Measurements from ENCODE around the gene UNK. TPM values are rescaled to one million over a fixed set of nuclear protein-coding genes. Genes with fewer than 3 reads are reported as not detected.

UNK gene
- total and polyA plus RNA-seq, 2 donors (not counting 1 experiment from before 2014, with no cell fraction given), result 35.5 to 70.3 TPM

DNA sequence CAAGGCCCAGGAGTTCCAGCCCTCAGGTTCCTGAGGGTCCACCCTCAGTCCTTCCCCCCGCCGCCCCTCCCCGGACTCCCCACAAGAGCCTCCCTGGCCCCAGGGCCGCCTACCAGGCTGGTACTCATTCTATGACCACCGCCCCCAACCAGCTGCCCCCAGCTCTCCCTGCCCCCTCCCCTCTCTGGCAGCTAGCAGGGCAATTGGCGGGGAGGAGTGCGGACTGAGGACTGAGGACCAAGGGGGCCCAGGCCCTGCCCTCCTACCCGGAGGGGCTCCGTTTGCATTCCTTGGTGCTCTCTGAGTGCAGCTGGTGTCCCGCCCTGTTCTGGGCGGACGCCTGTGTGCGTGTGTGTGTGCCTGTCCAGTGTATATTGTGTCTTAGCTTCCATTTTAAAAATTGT lies 40.5 kb downstream of the UNK start:
- Histone ChIP-seq H3K4me3 (ENCODE audit: control extremely low read depth in 1 of 5, extremely low read depth in 1 of 5, insufficient read depth in 1 of 5, low read depth in 2 of 5, low read length in 4 of 5) (no peak overlapping the region), H3K36me3 (replicated peaks in 1 of 2; ENCODE audit: control extremely low read depth in 1 of 2, control insufficient read depth in 1 of 2, extremely low read depth in 1 of 2, insufficient read depth in 2 of 2, low read length in 1 of 2) (peaks cover 0 to 52% of the 10 kb centered on the region in 2 experiments), H3K4me2 (replicated peaks; ENCODE audit: low read depth, low read length, poor library complexity, severe bottlenecking) (no peak overlapping the region), H3K9me3 (ENCODE audit: control extremely low read depth in 1 of 3, control insufficient read depth in 2 of 3, insufficient read depth in 1 of 3, low read length in 2 of 3) (no peaks in the 10 kb centered on the region), H3K79me2 (ENCODE audit: control insufficient read depth, insufficient read depth, low read length) (no peaks in the 10 kb centered on the region), H2AFZ (ENCODE audit: insufficient read depth, low read depth, low read length, poor library complexity, severe bottlenecking) (no peak overlapping the region), H3K27ac (ENCODE audit: low read length in 2 of 2) (no peak overlapping the region), H3K27me3 (replicated peaks in 1 of 4; ENCODE audit: control extremely low read depth in 1 of 4, control insufficient read depth in 3 of 4, insufficient read depth in 4 of 4, low read length in 3 of 4) (no peaks in the 10 kb centered on the region), H3K4me1 (ENCODE audit: control insufficient read depth in 2 of 2, insufficient read depth in 2 of 2, low read length in 2 of 2) (peaks cover 8 to 19% of the 10 kb centered on the region in 2 donors), H3K9ac (ENCODE audit: low read length) (no peak overlapping the region), H4K20me1 (ENCODE audit: control insufficient read depth, insufficient read depth, low read length, poor library complexity, severe bottlenecking) (no peaks in the 10 kb centered on the region)
- Mint-ChIP-seq H3K9me3 (ENCODE audit: insufficient read depth) (no peaks in the 10 kb centered on the region), H3K4me3 (no peak overlapping the region), H3K27me3 (no peaks in the 10 kb centered on the region), H3K4me1 (peaks cover 24% of the 10 kb centered on the region), H3K27ac (no peak overlapping the region)
- 94% methylated on average over 10 of the region's 13 CpGs for WGBS (ENCODE audit: insufficient coverage)
- POLR2A ChIA-PET, result interaction anchor here (0.6 to 1.4 kb wide), 3 partner anchors 8 to 30 kb away, joined by 3 to 7 read pairs (median 3); partner anchors contain the start of gene WBP2
- intact Hi-C loops (cut with micrococcal nuclease), result no loop called here
- ATAC-seq (ENCODE audit: low read depth) (no peak), DNase-seq (no peak)
- CTCF ChIA-PET, result interaction anchor here (0.8 to 6.8 kb wide), 8 partner anchors 16 to 180 kb away, joined by 3 to 83 read pairs (median 5); partner anchors contain the start of genes GALK1 and UNK
- TF ChIP-seq, protein P1, sequence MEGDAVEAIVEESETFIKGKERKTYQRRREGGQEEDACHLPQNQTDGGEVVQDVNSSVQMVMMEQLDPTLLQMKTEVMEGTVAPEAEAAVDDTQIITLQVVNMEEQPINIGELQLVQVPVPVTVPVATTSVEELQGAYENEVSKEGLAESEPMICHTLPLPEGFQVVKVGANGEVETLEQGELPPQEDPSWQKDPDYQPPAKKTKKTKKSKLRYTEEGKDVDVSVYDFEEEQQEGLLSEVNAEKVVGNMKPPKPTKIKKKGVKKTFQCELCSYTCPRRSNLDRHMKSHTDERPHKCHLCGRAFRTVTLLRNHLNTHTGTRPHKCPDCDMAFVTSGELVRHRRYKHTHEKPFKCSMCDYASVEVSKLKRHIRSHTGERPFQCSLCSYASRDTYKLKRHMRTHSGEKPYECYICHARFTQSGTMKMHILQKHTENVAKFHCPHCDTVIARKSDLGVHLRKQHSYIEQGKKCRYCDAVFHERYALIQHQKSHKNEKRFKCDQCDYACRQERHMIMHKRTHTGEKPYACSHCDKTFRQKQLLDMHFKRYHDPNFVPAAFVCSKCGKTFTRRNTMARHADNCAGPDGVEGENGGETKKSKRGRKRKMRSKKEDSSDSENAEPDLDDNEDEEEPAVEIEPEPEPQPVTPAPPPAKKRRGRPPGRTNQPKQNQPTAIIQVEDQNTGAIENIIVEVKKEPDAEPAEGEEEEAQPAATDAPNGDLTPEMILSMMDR (IDR thresholded peaks at IDR 0.05), result no peak
- TF ChIP-seq EZH2 (IDR thresholded peaks at IDR 0.05; ENCODE audit: borderline replicate concordance, insufficient read depth, low read depth, low read length, poor library complexity, severe bottlenecking), result no peak

- Histone ChIP-seq H3K27ac (ENCODE audit: low read length in 2 of 2) (no peak overlapping the region), H2AFZ (ENCODE audit: insufficient read depth, low read depth, low read length, poor library complexity, severe bottlenecking) (no peak overlapping the region), H3K9ac (ENCODE audit: low read length) (no peak overlapping the region), H3K4me3 (ENCODE audit: control extremely low read depth in 1 of 5, extremely low read depth in 1 of 5, insufficient read depth in 1 of 5, low read depth in 2 of 5, low read length in 4 of 5) (no peak overlapping the region), H4K20me1 (ENCODE audit: control insufficient read depth, insufficient read depth, low read length, poor library complexity, severe bottlenecking) (no peaks in the 10 kb centered on the region), H3K9me3 (ENCODE audit: control extremely low read depth in 1 of 3, control insufficient read depth in 2 of 3, insufficient read depth in 1 of 3, low read length in 2 of 3) (no peaks in the 10 kb centered on the region), H3K4me1 (ENCODE audit: control insufficient read depth in 2 of 2, insufficient read depth in 2 of 2, low read length in 2 of 2) (peaks cover 8 to 19% of the 10 kb centered on the region in 2 donors), H3K36me3 (replicated peaks in 1 of 2; ENCODE audit: control extremely low read depth in 1 of 2, control insufficient read depth in 1 of 2, extremely low read depth in 1 of 2, insufficient read depth in 2 of 2, low read length in 1 of 2) (peaks cover 0 to 52% of the 10 kb centered on the region in 2 experiments), H3K79me2 (ENCODE audit: control insufficient read depth, insufficient read depth, low read length) (no peaks in the 10 kb centered on the region), H3K27me3 (replicated peaks in 1 of 4; ENCODE audit: control extremely low read depth in 1 of 4, control insufficient read depth in 3 of 4, insufficient read depth in 4 of 4, low read length in 3 of 4) (no peaks in the 10 kb centered on the region), H3K4me2 (replicated peaks; ENCODE audit: low read depth, low read length, poor library complexity, severe bottlenecking) (no peak overlapping the region)
- ChIA-PET POLR2A (interaction anchor here (0.6 to 1.9 kb wide), 4 partner anchors 8 to 29 kb away, joined by 3 to 7 read pairs (median 4); partner anchors contain the start of gene WBP2), CTCF (interaction anchor here (0.7 to 6.8 kb wide), 16 partner anchors 11 to 241 kb away, joined by 3 to 83 read pairs (median 6); partner anchors contain the start of genes GALK1, TRIM47 and UNK)
- 95% methylated on average over 6 of the region's 12 CpGs for WGBS (ENCODE audit: insufficient coverage)
- H3K27ac Mint-ChIP-seq, result no peak overlapping the region
- intact Hi-C loops (cut with micrococcal nuclease), result loop anchor here (2.0 kb wide), 1 partner anchor 41 kb away; the partner anchor contains the start of gene UNK
- H3K4me3 Mint-ChIP-seq, result no peak overlapping the region
- no peaks in the 10 kb centered on the region for H3K9me3 Mint-ChIP-seq (ENCODE audit: insufficient read depth)
- no peak for TF ChIP-seq EZH2 (IDR thresholded peaks at IDR 0.05; ENCODE audit: borderline replicate concordance, insufficient read depth, low read depth, low read length, poor library complexity, severe bottlenecking)
- TF ChIP-seq, protein P1 (IDR thresholded peaks at IDR 0.05), result no peak
- H3K4me1 Mint-ChIP-seq, result peaks cover 24% of the 10 kb centered on the region
- DNase-seq, result no peak
- ATAC-seq (ENCODE audit: low read depth), result no peak
- no peaks in the 10 kb centered on the region for H3K27me3 Mint-ChIP-seq
Observed at GRCh38 chr17:75825748-75826370, 41.3 kb downstream of the UNK start.

Data from B cell (primary cell).